Liver (tissue), 9 donors: ENCODE results near the gene ARAP1. TPM values are rescaled to one million over a fixed set of nuclear protein-coding genes. Genes with fewer than 3 reads are reported as not detected.
A peak's percentile ranks its signal among the peaks of the same experiment; 100 is the strongest.
"Not testable (repeated sequence)": the region's sequence is repeated elsewhere in the genome, so short reads cannot be mapped to it uniquely, and the experiment has no call there.

ENCODE experiments used
- DNase-seq: peaks from one replicate; pipeline ENCODE4 v3.0.0-alpha.2; 2017; ENCODE audit warnings: low spot score
- H3K27ac ChIP-seq, 2 donors: one replicate each; pipeline ENCODE4 v1.7.0; 2013; ENCODE audit warnings: inconsistent platforms in 2 of 2, low read length in 2 of 2, control low read depth in 1 of 2, low read depth in 1 of 2, mild to moderate bottlenecking in 1 of 2
- H3K27me3 ChIP-seq, 4 donors: one replicate each; pipeline versions ENCODE4 v1.6.1 to v1.7.0; 2013; ENCODE audit warnings: low read length in 3 of 4, inconsistent platforms in 1 of 4, mild to moderate bottlenecking in 1 of 4, moderate library complexity in 1 of 4; ENCODE audit not compliant: control insufficient read depth in 4 of 4, insufficient read depth in 4 of 4
- H3K36me3 ChIP-seq, 4 donors: one replicate each; pipeline versions ENCODE4 v1.6.1 to v1.7.0; 2013; ENCODE audit warnings: low read length in 3 of 4, mild to moderate bottlenecking in 3 of 4, low read depth in 1 of 4, moderate library complexity in 1 of 4; ENCODE audit not compliant: control insufficient read depth in 4 of 4, insufficient read depth in 3 of 4
- H3K4me1 ChIP-seq, 4 donors: one replicate each; pipeline versions ENCODE4 v1.6.1 to v1.7.0; 2013; ENCODE audit warnings: low read length in 3 of 4, mild to moderate bottlenecking in 3 of 4, moderate library complexity in 1 of 4; ENCODE audit not compliant: control insufficient read depth in 4 of 4, insufficient read depth in 4 of 4
- H3K4me3 ChIP-seq, 3 donors: one replicate each; pipeline versions ENCODE4 v1.6.1 to v1.7.0; 2013; ENCODE audit warnings: low read length in 3 of 3, control low read depth in 1 of 3, low read depth in 1 of 3, mild to moderate bottlenecking in 1 of 3
- H3K9ac ChIP-seq, 2 donors: one replicate each; pipeline ENCODE4 v1.7.0; 2013; ENCODE audit warnings: low read length in 2 of 2, mild to moderate bottlenecking in 2 of 2, moderate library complexity in 2 of 2, control low read depth in 1 of 2, low read depth in 1 of 2
- H3K9me3 ChIP-seq, 4 donors: one replicate each; pipeline versions ENCODE4 v1.6.1 to v1.7.0; 2013; ENCODE audit warnings: low read length in 3 of 4; ENCODE audit not compliant: control insufficient read depth in 4 of 4
- EGR1 ChIP-seq, 2 donors: IDR thresholded peaks; 2 replicates each; pipeline ENCODE4 v1.6.1; 2016 to 2018; ENCODE audit warnings: antibody characterized with exemption in 2 of 2, low read depth in 2 of 2
- FOXA1 ChIP-seq: IDR thresholded peaks from 2 replicates; pipeline ENCODE4 v1.6.1; 2016; ENCODE audit warnings: antibody characterized with exemption
- GABPA ChIP-seq, 2 donors: IDR thresholded peaks in 1 of 2; conservative IDR thresholded peaks in 1 of 2; 2 replicates each; pipeline ENCODE4 v1.6.1; 2016; ENCODE audit warnings: antibody characterized with exemption in 2 of 2, mild to moderate bottlenecking in 1 of 2, moderate library complexity in 1 of 2
- HNF4A ChIP-seq, 2 donors: conservative IDR thresholded peaks; 2 replicates each; pipeline ENCODE4 v1.6.1; 2016; ENCODE audit warnings: antibody characterized with exemption in 2 of 2, mild to moderate bottlenecking in 2 of 2
- JUND ChIP-seq, 2 donors: IDR thresholded peaks; 2 replicates each; pipeline ENCODE4 v1.6.1; 2016; ENCODE audit warnings: antibody characterized with exemption in 2 of 2
- NR2F2 ChIP-seq: IDR thresholded peaks from 2 replicates; pipeline ENCODE4 v1.6.1; 2016; ENCODE audit warnings: antibody characterized with exemption
- RAD21 ChIP-seq, 2 donors: IDR thresholded peaks; 2 replicates each; pipeline ENCODE4 v1.6.1; 2016; ENCODE audit warnings: antibody characterized with exemption in 2 of 2, mild to moderate bottlenecking in 2 of 2
- RXRA ChIP-seq, 2 donors: IDR thresholded peaks; 2 replicates each; pipeline ENCODE4 v1.6.1; 2017 to 2018; ENCODE audit warnings: antibody characterized with exemption in 2 of 2, mild to moderate bottlenecking in 1 of 2
- SP1 ChIP-seq: IDR thresholded peaks from 2 replicates; pipeline ENCODE4 v1.6.1; 2018; ENCODE audit warnings: antibody characterized with exemption, mild to moderate bottlenecking
- TAF1 ChIP-seq: conservative IDR thresholded peaks from 2 replicates; pipeline ENCODE4 v1.6.1; 2016; ENCODE audit warnings: antibody characterized with exemption, mild to moderate bottlenecking
- YY1 ChIP-seq: IDR thresholded peaks from 2 replicates; pipeline ENCODE4 v1.6.1; 2016; ENCODE audit warnings: antibody characterized with exemption, mild to moderate bottlenecking
- WGBS: extraction: QIAGEN DNeasy Blood & Tissue Kit; methylation state at CpG from one replicate; pipeline ENCODE4 v1.1.7; 2013; 5-methylcytosine and 5-hydroxymethylcytosine counted together
- polyA plus RNA-seq, 2 donors: library from polyadenylated mRNA; stranded (reverse) in 1 of 2; unstranded in 1 of 2; fragments of 200-250 nt in 1 of 2; fragments of >200 nt in 1 of 2; fragmentation: Nextera tagmentation in 1 of 2; extraction: Ambion mirVana in 1 of 2; gene quantifications; one replicate each; pipeline versions ENCODE4 v1.2.1 to v1.2.3, GENCODE V29; 2013 to 2015
- total RNA-seq, 2 donors: library from RNA; depleted of rRNA; stranded (reverse); fragments of >200 nt; gene quantifications; one replicate each; pipeline ENCODE4 v1.2.3, GENCODE V29; 2014
- TF ChIP-seq, protein P1 (sequence below): IDR thresholded peaks from 2 replicates; pipeline ENCODE4 v1.6.1; 2016; ENCODE audit warnings: antibody characterized with exemption
- TF ChIP-seq, protein P2 (sequence below): IDR thresholded peaks from 2 replicates; pipeline ENCODE4 v1.6.1; 2016; ENCODE audit warnings: antibody characterized with exemption, mild to moderate bottlenecking
- TF ChIP-seq, protein P3 (sequence below): IDR thresholded peaks from 2 replicates; pipeline ENCODE4 v1.6.1; 2016; ENCODE audit warnings: antibody characterized with exemption
- TF ChIP-seq, protein P4 (sequence below): IDR thresholded peaks from 2 replicates; pipeline ENCODE4 v1.6.1; 2016; ENCODE audit warnings: antibody characterized with exemption
- donor health status: healthy.
- donor health status: healthy.
- donor health status: healthy.
- donor health status: healthy.
- donor health status: healthy.

Gene ARAP1
- total and polyA plus RNA-seq, 4 donors, result 14.4 to 77.8 (median 43.5) TPM

DNA sequence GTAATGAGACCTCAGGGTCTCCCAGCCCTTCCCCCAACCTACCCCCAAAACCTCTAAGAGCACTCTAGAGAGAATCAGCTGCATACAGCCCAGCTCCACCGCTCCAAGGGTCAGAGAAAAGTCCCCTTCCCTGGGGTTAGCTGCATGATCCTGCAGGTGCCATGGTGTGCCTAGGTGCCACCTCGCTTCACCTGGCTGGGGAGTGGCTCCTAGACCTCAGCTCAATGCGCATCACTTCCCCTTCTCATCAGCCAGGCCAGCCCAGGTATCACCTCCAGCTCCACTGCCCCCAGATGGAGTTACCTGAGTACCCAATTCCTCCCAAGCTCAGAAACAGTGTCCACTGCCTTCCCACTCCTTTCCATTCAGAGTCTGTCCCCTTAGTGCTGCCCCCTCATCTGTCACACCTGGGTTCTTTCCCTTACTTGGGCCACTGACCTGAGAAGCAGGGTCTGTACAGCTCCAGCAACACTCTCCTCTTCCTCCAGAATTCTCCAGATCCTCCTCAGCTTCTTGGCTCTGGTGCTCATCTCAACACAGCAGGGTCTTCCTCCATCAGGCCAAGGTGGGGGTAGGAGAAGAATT lies 40.3 kb upstream of the ARAP1 start:
- WGBS, result 98% methylated on average over 3 of the region's 3 CpGs

DNA sequence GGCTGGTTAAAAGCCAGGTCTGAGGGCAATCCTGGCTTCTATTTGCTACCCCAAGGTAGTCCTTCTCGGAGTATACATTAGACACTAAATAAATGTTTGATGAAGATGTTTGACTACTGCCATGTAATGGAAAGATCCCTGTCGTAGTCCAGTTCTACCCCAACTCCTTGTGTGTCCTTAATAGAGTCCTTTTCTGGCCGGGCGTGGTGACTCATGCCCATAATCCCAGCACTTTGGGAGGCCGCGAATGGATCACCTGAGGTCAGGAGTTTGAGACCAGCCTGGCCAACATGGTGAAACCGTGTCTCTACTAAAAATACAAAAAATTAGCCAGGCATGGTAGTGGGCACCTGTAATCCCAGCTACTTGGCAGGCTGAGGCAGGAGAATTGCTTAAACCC lies 39.0 kb upstream of the ARAP1 start:
- not testable (repeated sequence) for H3K4me3 ChIP-seq, H3K36me3 ChIP-seq, H3K9ac ChIP-seq, H3K27ac ChIP-seq, H3K27me3 ChIP-seq, DNase-seq, H3K9me3 ChIP-seq
- 78% methylated on average over 7 of the region's 7 CpGs for WGBS
- H3K4me1 ChIP-seq, result peaks cover 16 to 61% (median 51%) of the 10 kb centered on the region in 4 donors

More for the DNA sequence above, 40.3 kb upstream of the ARAP1 start:
- H3K27me3 ChIP-seq, result no peaks in the 10 kb centered on the region
- H3K4me1 ChIP-seq, result peaks cover 13 to 48% (median 39%) of the 10 kb centered on the region in 4 donors
- H3K4me3 ChIP-seq, result no peak overlapping the region
- no peak for TF ChIP-seq RXRA (IDR thresholded peaks at IDR 0.05)
- TF ChIP-seq TAF1, result no peak
- no peak for TF ChIP-seq JUND (IDR thresholded peaks at IDR 0.05)
- TF ChIP-seq, protein P1, sequence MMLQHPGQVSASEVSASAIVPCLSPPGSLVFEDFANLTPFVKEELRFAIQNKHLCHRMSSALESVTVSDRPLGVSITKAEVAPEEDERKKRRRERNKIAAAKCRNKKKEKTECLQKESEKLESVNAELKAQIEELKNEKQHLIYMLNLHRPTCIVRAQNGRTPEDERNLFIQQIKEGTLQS, result no peak
- TF ChIP-seq SP1, result no peak
- no peak for TF ChIP-seq YY1
- TF ChIP-seq NR2F2, result no peak
- no peak for TF ChIP-seq GABPA (IDR thresholded peaks at IDR 0.05 in 1 of 2, conservative IDR thresholded peaks at IDR 0.05 in 1 of 2)
- no peak for TF ChIP-seq EGR1 (IDR thresholded peaks at IDR 0.05; ENCODE audit: low read depth in 2 of 2)
- TF ChIP-seq FOXA1, result no peak
- no peak for TF ChIP-seq RAD21 (IDR thresholded peaks at IDR 0.05)
- TF ChIP-seq, protein P2, sequence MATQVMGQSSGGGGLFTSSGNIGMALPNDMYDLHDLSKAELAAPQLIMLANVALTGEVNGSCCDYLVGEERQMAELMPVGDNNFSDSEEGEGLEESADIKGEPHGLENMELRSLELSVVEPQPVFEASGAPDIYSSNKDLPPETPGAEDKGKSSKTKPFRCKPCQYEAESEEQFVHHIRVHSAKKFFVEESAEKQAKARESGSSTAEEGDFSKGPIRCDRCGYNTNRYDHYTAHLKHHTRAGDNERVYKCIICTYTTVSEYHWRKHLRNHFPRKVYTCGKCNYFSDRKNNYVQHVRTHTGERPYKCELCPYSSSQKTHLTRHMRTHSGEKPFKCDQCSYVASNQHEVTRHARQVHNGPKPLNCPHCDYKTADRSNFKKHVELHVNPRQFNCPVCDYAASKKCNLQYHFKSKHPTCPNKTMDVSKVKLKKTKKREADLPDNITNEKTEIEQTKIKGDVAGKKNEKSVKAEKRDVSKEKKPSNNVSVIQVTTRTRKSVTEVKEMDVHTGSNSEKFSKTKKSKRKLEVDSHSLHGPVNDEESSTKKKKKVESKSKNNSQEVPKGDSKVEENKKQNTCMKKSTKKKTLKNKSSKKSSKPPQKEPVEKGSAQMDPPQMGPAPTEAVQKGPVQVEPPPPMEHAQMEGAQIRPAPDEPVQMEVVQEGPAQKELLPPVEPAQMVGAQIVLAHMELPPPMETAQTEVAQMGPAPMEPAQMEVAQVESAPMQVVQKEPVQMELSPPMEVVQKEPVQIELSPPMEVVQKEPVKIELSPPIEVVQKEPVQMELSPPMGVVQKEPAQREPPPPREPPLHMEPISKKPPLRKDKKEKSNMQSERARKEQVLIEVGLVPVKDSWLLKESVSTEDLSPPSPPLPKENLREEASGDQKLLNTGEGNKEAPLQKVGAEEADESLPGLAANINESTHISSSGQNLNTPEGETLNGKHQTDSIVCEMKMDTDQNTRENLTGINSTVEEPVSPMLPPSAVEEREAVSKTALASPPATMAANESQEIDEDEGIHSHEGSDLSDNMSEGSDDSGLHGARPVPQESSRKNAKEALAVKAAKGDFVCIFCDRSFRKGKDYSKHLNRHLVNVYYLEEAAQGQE, result no peak
- TF ChIP-seq, protein P3, sequence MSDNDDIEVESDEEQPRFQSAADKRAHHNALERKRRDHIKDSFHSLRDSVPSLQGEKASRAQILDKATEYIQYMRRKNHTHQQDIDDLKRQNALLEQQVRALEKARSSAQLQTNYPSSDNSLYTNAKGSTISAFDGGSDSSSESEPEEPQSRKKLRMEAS, result no peak
- TF ChIP-seq, protein P4, sequence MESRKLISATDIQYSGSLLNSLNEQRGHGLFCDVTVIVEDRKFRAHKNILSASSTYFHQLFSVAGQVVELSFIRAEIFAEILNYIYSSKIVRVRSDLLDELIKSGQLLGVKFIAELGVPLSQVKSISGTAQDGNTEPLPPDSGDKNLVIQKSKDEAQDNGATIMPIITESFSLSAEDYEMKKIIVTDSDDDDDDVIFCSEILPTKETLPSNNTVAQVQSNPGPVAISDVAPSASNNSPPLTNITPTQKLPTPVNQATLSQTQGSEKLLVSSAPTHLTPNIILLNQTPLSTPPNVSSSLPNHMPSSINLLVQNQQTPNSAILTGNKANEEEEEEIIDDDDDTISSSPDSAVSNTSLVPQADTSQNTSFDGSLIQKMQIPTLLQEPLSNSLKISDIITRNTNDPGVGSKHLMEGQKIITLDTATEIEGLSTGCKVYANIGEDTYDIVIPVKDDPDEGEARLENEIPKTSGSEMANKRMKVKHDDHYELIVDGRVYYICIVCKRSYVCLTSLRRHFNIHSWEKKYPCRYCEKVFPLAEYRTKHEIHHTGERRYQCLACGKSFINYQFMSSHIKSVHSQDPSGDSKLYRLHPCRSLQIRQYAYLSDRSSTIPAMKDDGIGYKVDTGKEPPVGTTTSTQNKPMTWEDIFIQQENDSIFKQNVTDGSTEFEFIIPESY, result no peak
- TF ChIP-seq HNF4A (conservative IDR thresholded peaks at IDR 0.05), result no peak
- no peaks in the 10 kb centered on the region for H3K9me3 ChIP-seq
- H3K36me3 ChIP-seq, result no peaks in the 10 kb centered on the region
- peak overlapping the region in 1 of 2 donors; percentile 97 for H3K27ac ChIP-seq
- H3K9ac ChIP-seq, result peak overlapping the region in 1 of 2 donors; percentile 64
- DNase-seq, result no peak
